HCT116 (cell line): ENCODE measurements around the gene OR5I1. TPM values are rescaled to one million over a fixed set of nuclear protein-coding genes. Genes with fewer than 3 reads are reported as not detected.

Experiments used
- total RNA-seq: library from RNA; stranded (reverse); gene quantifications from one replicate; pipeline ENCODE4 v1.2.1, GENCODE V29; 2021; ENCODE audit not compliant: unreplicated experiment

The OR5I1 gene
- total RNA-seq, 1 experiment from 2014 or later, result not detected

Other genes with a start within 250 kb of the OR5I1 start
- not detected for gene OR5D13, start 163.0 kb downstream of the OR5I1 start, total RNA-seq
- not detected for gene OR5D14, start 140.8 kb downstream of the OR5I1 start, total RNA-seq
- not detected for gene OR5L1, start 125.0 kb downstream of the OR5I1 start, total RNA-seq
- not detected for gene OR5D18, start 116.8 kb downstream of the OR5I1 start, total RNA-seq
- gene OR5L2, start 109.2 kb downstream of the OR5I1 start, total RNA-seq, result not detected
- not detected for gene OR5D16, start 97.6 kb downstream of the OR5I1 start, total RNA-seq
- not detected for gene TRIM51, start 53.1 kb downstream of the OR5I1 start, total RNA-seq
- not detected for gene OR5W2, start 21.8 kb downstream of the OR5I1 start, total RNA-seq
- gene OR10AG1, start 33.5 kb upstream of the OR5I1 start, total RNA-seq, result not detected
- not detected for gene OR5F1, start 58.2 kb upstream of the OR5I1 start, total RNA-seq
- not detected for gene OR5AS1, start 91.3 kb upstream of the OR5I1 start, total RNA-seq
- gene OR8I2, start 156.9 kb upstream of the OR5I1 start, total RNA-seq, result not detected
- gene OR8H2, start 167.3 kb upstream of the OR5I1 start, total RNA-seq, result not detected
- not detected for gene OR8H3, start 186.0 kb upstream of the OR5I1 start, total RNA-seq
- gene OR8J3, start 203.8 kb upstream of the OR5I1 start, total RNA-seq, result not detected
- not detected for gene OR8K5, start 223.9 kb upstream of the OR5I1 start, total RNA-seq
- not detected for gene OR5J2, start 240.2 kb upstream of the OR5I1 start, total RNA-seq